GM18951 (cell line): ENCODE results near the gene FFAR3.

Source experiments
- POLR2A ChIP-seq: IDR thresholded peaks from 4 replicates; pipeline ENCODE4 v1.6.1; 2011; ENCODE audit warnings: mild to moderate bottlenecking; ENCODE audit not compliant: insufficient read length, insufficient read depth; ENCODE audit errors: extremely low read depth
- in situ Hi-C: fragments of 300-500 bp; cut with MboI; formaldehyde crosslinking; loops from one replicate; pipeline ENCODE4 v1.12.0; 2022; ENCODE audit warnings: low sequenced_read_pairs, mixed read lengths, inconsistent platforms; ENCODE audit not compliant: unreplicated experiment

FFAR3 gene

GRCh38 chr19:35318679-35319448, 39.4 kb upstream of the FFAR3 start:
- in situ Hi-C loops = no loop called here
- no peak for TF ChIP-seq POLR2A

DNA sequence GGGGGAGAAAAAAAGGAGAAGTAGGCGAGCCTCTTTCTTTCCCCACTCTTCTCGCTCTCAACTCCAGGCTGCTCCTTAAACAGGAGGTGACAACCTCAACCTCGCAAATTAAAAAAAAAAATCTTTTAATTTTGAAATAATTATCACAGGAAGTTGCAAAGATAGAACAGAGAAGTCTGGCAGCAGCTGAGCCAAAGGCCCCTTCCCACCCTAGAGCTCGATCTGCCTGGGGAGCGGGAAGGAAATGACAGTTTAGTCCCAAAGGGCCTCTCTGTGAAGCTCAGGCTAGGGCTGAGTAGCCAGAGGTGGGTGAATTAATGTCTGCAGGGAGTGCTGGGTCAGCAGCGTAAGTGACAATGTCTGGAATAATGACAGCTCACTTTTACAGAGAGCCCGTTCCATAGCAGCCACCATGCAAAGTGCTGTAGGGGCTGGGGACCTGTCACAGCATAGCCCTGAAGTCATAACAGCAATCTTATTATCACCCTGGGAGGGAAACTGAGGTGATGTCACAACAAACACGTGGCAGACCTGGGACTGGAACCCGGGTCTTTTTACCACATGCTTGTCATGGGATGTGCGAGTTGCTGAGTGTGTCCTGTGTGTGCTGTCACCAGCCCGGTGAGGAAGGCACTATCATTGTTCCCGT, 38.1 kb upstream of the FFAR3 start:
- in situ Hi-C loops = no loop called here
- no peak for TF ChIP-seq POLR2A

DNA sequence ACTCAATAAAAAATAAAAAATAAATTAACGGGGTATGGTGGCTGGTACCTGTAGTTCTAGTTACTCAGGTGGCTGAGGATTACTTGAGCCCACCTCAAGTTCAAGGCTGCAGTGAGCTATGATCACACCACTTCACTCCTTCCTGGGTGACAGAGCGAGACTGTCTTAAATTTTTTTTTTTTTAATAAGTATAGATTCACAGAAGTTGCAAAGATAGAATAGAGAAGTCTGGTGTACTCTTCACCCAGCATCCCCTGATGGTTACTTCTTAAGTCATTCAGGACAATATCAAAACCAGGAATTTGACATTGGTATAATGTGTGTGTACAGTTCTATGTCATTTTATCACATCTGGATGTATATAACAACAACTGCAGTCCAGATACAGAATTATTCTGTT, 37.0 kb upstream of the FFAR3 start:
- TF ChIP-seq POLR2A = no peak
- in situ Hi-C loops = no loop called here

DNA sequence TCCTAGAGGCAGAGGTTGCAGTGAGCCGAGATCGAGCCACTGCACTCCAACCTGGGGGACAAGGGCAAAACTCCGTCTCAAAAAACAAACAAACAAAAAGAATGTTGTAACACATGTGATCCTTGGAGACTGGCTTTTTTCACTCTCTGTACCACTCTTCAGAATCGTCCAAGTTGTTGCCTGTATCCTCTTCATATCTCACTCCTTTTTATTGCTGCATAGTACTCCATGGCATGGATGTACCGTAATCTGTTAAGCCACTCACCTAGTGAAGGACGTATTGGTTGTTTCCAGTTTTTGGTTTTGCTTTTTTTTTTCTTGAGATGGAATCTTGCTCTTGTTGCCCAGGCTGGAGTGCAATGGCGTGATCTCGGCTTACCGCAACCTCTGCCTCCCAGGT, 36.2 kb upstream of the FFAR3 start:
- no peak for TF ChIP-seq POLR2A
- in situ Hi-C loops = no loop called here

DNA sequence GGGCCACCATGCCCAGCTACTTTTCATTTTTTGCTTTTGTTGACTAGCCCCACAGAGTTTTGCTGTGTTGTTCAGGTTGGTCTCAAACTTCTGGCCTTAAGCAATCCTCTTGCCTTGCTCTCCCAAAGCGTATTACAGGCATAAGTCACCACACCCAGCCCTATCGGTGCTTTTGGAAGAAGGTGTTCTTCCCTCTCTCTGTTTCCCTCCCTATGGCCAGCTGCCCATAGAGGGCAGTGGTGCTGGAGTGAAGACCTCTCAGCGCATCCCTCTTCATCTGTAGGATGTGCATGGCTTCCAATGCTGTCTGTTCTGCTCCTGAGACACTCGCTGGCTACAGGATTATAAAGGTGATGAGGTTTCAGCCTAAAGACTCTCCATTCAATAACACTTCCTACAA, 30.6 kb upstream of the FFAR3 start:
- TF ChIP-seq POLR2A = no peak
- in situ Hi-C loops = no loop called here

- in situ Hi-C loops = no loop called here
- peak; percentile 78 for TF ChIP-seq POLR2A
These were observed 29.4 kb upstream of the FFAR3 start, which contains the start of gene CD22 for GRCh38 chr19:35328851-35329285. Gene CD22, plus strand, starts transcription at chr19:35329187. Its CDS starts 2,854 bp downstream, at chr19:35332041.

DNA sequence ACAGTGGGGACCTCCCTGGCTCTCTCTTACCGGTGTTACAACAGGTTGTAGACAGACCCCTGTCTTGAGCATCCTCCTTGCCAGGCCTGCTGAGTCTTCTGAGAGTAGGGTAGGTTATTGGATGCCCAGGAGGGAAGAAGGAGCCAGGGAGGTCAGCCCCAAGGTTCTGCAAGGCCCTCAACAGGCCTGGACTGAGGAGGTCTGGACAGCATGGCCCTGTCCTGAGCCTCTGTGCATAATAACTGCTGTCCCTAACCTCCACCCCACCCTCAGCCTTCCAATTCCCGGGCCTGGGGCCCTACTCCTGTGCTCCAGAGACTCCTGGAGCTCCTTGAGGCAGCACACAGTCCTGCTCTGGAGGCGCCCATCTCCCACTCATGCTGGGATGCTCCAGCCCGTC, 28.9 kb upstream of the FFAR3 start:
- peak; percentile 19 for TF ChIP-seq POLR2A
- in situ Hi-C loops = no loop called here

DNA sequence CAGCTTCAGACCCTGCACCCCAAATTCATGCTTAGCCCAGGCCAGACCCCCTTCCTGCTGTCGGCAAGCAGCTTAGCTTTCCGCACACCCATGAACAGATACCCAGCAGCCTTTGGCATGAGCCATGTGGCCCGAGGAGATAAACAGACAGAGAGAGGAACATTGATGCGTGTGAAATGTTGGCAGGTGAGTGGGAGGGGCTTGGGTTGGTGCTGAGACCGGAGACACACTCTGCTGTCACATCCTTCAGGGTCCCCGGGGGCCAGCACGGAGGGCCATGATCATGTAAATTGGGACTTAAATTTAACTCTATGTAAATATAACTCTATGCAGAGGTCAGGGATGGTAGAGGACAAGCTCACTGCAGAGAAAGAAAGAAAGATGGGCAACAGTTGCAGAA, 27.8 kb upstream of the FFAR3 start:
- in situ Hi-C loops = no loop called here
- TF ChIP-seq POLR2A = peak; percentile 57

DNA sequence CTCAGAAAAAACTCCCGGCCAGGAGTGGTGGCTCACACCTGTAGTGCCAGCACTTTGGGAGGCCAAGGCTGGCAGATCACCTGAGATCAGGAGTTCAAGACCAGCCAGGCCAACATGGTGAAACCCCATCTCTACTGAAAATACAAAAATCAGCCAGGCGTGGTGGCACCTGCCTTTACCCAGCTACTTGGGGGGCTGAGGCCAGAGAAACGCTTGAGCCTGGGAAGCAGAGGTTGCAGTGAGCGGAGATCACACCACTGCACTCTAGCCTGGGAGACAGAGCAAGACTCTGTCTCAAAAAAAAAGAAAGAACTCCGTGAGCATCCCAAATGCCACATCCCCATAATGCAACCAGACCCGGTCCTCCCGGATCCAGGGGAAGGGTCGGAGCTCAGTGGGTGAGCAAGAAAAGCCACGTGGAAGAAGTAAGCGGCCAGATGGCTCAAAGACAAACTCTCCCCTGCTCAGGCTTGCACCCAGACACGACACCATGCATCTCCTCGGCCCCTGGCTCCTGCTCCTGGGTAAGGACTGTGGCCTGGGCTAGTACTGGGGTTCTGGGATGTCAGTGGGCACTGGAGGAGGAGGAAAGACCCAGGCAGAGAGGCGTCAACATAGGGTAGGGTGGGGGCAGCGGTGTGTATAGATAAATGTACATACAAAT, 26.6 kb upstream of the FFAR3 start:
- in situ Hi-C loops = no loop called here
- peak; percentile 19 for TF ChIP-seq POLR2A

DNA sequence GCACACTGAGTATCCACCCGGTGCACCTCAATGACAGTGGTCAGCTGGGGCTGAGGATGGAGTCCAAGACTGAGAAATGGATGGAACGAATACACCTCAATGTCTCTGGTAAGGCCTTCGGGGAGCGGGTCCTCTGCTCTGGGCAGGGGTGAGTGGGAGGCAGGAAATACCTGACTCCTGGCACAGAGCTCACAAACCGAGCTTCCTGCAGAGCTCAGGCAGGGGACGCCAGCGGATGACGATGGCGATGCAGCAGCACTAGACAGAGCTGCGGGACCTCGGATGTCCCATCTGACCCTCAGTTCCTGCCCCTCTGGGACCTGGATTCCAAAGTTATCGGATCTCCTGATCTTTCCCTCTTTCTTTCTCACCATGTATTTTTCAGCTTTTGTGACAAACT, 25.4 kb upstream of the FFAR3 start:
- in situ Hi-C loops = no loop called here
- peak; percentile 61 for TF ChIP-seq POLR2A

GRCh38 chr19:35334144-35334753, 24.0 kb upstream of the FFAR3 start:
- in situ Hi-C loops = no loop called here
- no peak for TF ChIP-seq POLR2A

DNA sequence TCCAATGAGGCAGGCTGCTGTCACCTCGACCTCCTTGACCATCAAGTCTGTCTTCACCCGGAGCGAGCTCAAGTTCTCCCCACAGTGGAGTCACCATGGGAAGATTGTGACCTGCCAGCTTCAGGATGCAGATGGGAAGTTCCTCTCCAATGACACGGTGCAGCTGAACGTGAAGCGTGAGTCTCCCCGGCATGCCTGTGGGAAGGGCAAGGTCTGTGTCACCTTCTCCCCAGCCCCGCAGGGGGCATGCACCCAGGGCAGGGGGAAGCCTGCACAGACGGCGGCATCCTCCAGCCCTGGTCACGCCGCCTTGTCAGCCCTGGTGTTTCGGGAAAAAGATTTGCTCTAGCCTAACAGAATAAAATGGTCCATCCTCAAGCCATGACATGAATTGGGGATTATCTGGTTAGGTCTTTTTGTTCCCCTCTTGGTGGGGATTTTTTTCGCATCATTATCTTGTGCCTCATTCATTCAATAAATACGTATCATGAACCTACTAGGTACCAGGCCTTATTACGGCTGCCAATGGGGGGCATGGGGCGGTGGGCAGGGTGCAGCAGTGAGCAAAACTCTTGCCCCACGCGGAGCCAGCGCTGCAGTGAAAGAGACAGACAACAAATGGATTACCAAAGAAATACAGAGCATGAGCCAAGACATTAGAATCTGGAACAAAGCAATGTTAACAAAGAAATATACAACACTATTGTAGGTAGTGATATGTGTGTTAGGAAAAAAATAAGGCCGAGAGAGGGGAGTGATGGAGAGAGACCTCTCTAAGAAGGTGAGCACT, 21.9 kb upstream of the FFAR3 start:
- in situ Hi-C loops = no loop called here
- no peak for TF ChIP-seq POLR2A
